Thyroid gland (tissue), 4 donors: Measurements from ENCODE around the gene MRPL38. TPM values are rescaled to one million over a fixed set of nuclear protein-coding genes. Genes with fewer than 3 reads are reported as not detected.

Source experiments
- DNase-seq, 2 donors: peaks; one replicate each; pipeline ENCODE4 v3.0.0-alpha.2; 2019
- H3K27ac ChIP-seq, 3 donors: fragments of 200-600 bp; sonication (generic); 1 replicate in 2 of 3; 2 replicates in 1 of 3; pipeline ENCODE4 v1.5.1; 2016 to 2019; ENCODE audit warnings: mild to moderate bottlenecking in 1 of 3, moderate library complexity in 1 of 3
- H3K27me3 ChIP-seq: fragments of 200-600 bp; sonication (generic); one replicate; pipeline ENCODE4 v1.5.1; 2019
- H3K36me3 ChIP-seq, 2 donors: fragments of 200-600 bp; sonication (generic); one replicate each; pipeline ENCODE4 v1.5.1; 2016 to 2019
- H3K4me1 ChIP-seq, 2 donors: fragments of 200-600 bp; sonication (generic); one replicate each; pipeline ENCODE4 v1.5.1; 2017 to 2019
- H3K4me3 ChIP-seq, 3 donors: fragments of 200-600 bp; sonication (generic); replicated peaks in 1 of 3; 1 replicate in 2 of 3; 2 replicates in 1 of 3; pipeline ENCODE4 v1.5.1; 2016; ENCODE audit warnings: mild to moderate bottlenecking in 1 of 3
- H3K9me3 ChIP-seq: fragments of 200-600 bp; sonication (generic); one replicate; pipeline ENCODE4 v1.5.1; 2017
- POLR2A ChIP-seq, 2 donors: fragments of 450-650 bp; IDR thresholded peaks; one replicate each; pipeline ENCODE4 v1.6.1; 2017; ENCODE audit warnings: antibody characterized with exemption in 2 of 2, mild to moderate bottlenecking in 2 of 2, moderate library complexity in 1 of 2
- WGBS, 2 donors: methylation state at CpG; one replicate each; pipeline ENCODE4 v1.1.5; 2017; 5-methylcytosine and 5-hydroxymethylcytosine counted together
- intact Hi-C: fragments of 100-400 bp; cut with DNase I; formaldehyde crosslinking; loops from one replicate; pipeline ENCODE4 v1.15.1; 2023
- total RNA-seq, 4 donors: library from RNA; depleted of rRNA; stranded (reverse); fragments of >200 nt; gene quantifications; one replicate each; pipeline ENCODE4 v1.2.3, GENCODE V29; 2016
- TF ChIP-seq, protein P1 (sequence below), 6 experiments: fragments of 200-600 bp in 3 of 6; fragments of 450-650 bp in 3 of 6; sonication (generic) in 3 of 6; IDR thresholded peaks; one replicate each; pipeline ENCODE4 v1.5.1; 2016 to 2019; ENCODE audit warnings: antibody characterized with exemption in 6 of 6, mild to moderate bottlenecking in 2 of 6, inconsistent platforms in 1 of 6, moderate library complexity in 1 of 6

MRPL38 gene
- total RNA-seq, 4 donors from 2014 or later: 34.8 to 60.6 (median 50.3) TPM

DNA sequence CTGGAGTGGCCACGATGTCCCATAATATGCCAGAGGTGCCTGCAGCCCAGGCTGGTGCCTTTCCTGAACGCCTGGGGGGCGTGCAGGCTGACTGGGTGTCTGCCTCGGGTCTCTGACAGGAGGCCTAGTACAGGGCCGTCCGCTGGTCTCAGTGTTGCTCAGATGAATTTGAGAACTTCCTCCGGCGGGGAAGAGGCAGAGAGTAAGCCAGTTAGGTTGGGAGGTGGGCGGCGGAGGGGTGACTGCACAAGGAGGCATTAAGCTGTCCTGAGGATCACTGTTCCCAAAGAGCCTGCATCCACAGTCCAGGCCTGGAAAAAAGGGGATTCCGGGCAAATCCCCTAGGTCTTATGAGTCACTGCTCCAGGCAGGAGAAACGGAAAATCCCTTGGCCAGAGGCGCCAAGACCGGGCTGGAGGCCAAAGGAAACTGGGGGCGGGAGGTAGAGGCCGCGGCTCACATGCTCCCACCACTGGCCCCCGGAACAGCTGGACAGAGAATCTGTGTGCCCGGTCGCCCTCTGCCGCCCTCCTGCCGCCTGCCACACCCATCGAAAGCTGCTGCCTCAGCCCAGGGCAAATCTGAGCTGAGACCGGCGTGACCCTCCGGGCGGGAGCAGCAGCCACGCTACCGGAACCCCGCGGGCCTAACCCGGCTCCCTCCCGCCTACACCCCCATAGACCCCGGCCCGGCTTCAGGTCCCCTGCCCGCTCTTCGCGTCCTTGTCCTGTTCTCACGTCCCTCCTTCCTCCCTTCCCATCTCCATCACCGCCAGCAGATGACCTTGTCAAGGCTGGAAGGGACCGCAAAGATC, 27.5 kb downstream of the MRPL38 start:
- Histone ChIP-seq H3K36me3 (peaks cover 0 to 6% of the 10 kb centered on the region in 2 donors), H3K4me1 (peaks cover 40 to 53% of the 10 kb centered on the region in 2 donors), H3K27me3 (no peaks in the 10 kb centered on the region), H3K4me3 (peak overlapping the region in 2 of 3 donors; percentile 13 to 54), H3K27ac (peak overlapping the region; percentile 91 to 93 (median 91)), H3K9me3 (no peaks in the 10 kb centered on the region)
- WGBS, 2 donors: 13 to 21% methylated on average over 31 to 33 of the region's 41 CpGs
- DNase-seq: peak; percentile 87 to 91
- intact Hi-C loops: no loop called here
- TF ChIP-seq POLR2A (IDR thresholded peaks at IDR 0.05): peak in 1 of 2 donors; percentile 8
- TF ChIP-seq, protein P1, sequence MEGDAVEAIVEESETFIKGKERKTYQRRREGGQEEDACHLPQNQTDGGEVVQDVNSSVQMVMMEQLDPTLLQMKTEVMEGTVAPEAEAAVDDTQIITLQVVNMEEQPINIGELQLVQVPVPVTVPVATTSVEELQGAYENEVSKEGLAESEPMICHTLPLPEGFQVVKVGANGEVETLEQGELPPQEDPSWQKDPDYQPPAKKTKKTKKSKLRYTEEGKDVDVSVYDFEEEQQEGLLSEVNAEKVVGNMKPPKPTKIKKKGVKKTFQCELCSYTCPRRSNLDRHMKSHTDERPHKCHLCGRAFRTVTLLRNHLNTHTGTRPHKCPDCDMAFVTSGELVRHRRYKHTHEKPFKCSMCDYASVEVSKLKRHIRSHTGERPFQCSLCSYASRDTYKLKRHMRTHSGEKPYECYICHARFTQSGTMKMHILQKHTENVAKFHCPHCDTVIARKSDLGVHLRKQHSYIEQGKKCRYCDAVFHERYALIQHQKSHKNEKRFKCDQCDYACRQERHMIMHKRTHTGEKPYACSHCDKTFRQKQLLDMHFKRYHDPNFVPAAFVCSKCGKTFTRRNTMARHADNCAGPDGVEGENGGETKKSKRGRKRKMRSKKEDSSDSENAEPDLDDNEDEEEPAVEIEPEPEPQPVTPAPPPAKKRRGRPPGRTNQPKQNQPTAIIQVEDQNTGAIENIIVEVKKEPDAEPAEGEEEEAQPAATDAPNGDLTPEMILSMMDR (IDR thresholded peaks at IDR 0.05): peak in 1 of 6 experiments; percentile 19

DNA sequence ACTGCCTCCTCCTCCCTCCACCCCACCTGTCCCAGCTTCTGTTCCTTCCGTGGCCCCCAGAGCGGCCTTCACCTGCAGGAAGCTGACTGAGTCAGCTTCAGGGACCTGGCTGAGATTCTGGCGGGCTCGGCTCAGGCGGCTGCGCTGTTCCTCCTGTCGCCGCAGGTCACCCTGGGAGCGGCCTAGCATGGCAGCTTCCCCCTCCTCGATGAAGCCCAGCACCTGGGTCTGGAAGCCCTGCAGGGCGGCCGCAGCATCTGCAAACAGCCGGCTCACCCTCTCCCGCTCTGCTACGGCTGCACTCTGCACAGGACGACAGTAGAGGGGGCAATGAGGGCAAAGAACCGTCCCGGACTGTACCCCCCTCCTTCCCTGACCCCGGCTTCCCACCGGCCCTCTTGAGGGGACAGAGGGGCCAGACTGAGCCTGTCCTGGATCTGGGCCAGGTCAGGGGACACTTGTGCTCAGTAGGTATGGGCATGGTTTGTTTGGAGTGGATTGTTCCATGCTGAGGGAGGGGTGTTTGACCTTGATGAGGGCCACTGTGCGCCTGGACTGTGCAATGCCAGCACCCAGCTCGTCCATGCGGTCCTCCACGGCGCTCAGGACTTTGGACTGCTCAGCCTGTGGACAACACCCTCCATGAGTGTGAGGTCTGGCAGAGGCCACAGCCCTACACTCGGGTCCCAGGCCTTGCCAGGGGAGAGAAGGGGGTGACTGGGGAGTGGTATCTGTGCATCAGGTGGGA, 28.3 kb downstream of the MRPL38 start:
- peak; percentile 84 to 89 for DNase-seq
- 3 to 14% methylated on average over 11 to 16 of the region's 26 CpGs for WGBS, 2 donors
- Histone ChIP-seq H3K4me1 (peaks cover 41 to 58% of the 10 kb centered on the region in 2 donors), H3K4me3 (peak overlapping the region in 1 of 3 donors; percentile 54), H3K27me3 (no peaks in the 10 kb centered on the region), H3K27ac (peak overlapping the region; percentile 91 to 93 (median 91)), H3K9me3 (no peaks in the 10 kb centered on the region), H3K36me3 (peaks cover 0 to 6% of the 10 kb centered on the region in 2 donors)
- TF ChIP-seq, protein P1 (IDR thresholded peaks at IDR 0.05): peak in 2 of 6 experiments; percentile 14 to 23
- peak in 1 of 2 donors; percentile 29 for TF ChIP-seq POLR2A (IDR thresholded peaks at IDR 0.05)
- intact Hi-C loops: no loop called here

DNA sequence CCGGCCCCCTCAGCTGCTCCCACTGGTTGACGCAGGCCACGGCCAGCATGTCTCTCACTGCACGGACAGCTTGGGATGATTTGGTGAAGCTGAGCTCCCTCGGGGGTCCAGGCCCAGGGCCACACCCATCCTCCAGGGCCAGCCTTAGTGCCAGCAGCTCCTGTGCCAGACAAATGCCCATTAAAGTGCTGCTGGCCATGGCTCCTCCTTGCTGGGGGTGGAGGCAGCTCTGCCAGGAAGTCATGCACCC, 28.8 kb downstream of the MRPL38 start:
- intact Hi-C loops: no loop called here
- no peaks in the 10 kb centered on the region for H3K27me3 ChIP-seq
- H3K36me3 ChIP-seq: peaks cover 0 to 6% of the 10 kb centered on the region in 2 donors
- peak overlapping the region; percentile 91 to 93 (median 91) for H3K27ac ChIP-seq
- WGBS, 2 donors: 20% methylated on average over 1 of the region's 5 CpGs; no CpG with 5 or more reads in 1 of the 2 donors
- no peak for DNase-seq
- no peaks in the 10 kb centered on the region for H3K9me3 ChIP-seq
- peak overlapping the region in 1 of 3 donors; percentile 54 for H3K4me3 ChIP-seq
- TF ChIP-seq, protein P1 (IDR thresholded peaks at IDR 0.05): no peak
- no peak for TF ChIP-seq POLR2A (IDR thresholded peaks at IDR 0.05)
- peaks cover 41 to 58% of the 10 kb centered on the region in 2 donors for H3K4me1 ChIP-seq

DNA sequence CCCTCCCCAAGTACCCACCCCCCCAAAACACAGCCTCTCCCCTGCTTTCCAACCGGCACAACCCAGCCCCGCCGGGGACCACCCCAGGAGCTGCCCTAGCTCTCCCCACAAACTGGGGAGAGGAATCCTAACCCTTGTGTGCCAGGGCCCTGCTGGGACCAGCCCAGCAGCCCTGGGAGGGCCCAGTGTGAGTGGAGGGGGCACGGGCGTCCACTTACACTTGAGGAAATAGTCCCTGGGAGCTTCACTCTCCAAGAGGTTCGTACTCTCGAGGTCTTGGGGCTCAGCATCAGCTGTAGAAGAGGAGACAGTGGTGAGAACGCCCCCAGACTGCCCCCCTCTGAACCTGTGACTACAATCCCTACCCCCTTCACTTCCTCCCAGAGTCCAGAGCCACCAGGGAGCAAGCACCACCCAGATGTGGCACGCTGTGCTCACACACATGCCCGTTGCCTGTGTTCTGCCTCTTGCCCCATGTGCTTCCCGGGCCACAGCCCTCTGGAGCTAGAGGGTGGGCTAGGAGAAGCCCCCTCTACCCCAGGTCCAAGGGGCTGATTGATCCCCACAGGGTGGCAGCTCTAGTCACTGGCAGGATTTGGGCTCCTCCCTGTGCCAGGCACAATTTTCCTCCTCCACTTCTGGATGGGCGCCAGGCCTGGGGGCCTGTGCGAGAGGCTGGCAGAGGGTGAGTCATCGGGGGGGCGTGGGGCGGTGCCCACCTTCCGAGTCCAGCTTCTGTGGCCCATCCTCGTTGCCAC, 29.3 kb downstream of the MRPL38 start:
- H3K36me3 ChIP-seq: peaks cover 0 to 6% of the 10 kb centered on the region in 2 donors
- peak; percentile 45 to 76 for DNase-seq
- WGBS, 2 donors: 62 to 68% methylated on average over 8 to 9 of the region's 18 CpGs
- no peaks in the 10 kb centered on the region for H3K9me3 ChIP-seq
- peaks cover 41 to 58% of the 10 kb centered on the region in 2 donors for H3K4me1 ChIP-seq
- no peaks in the 10 kb centered on the region for H3K27me3 ChIP-seq
- TF ChIP-seq, protein P1 (IDR thresholded peaks at IDR 0.05): no peak
- TF ChIP-seq POLR2A (IDR thresholded peaks at IDR 0.05): no peak
- H3K27ac ChIP-seq: peak overlapping the region; percentile 91 to 93 (median 91)
- peak overlapping the region in 1 of 3 donors; percentile 54 for H3K4me3 ChIP-seq
- intact Hi-C loops: no loop called here
